GM18870 (cell line): ENCODE results near the gene ARPC4.

Experiments used
- ATAC-seq: cut with Tn5 transposase; IDR thresholded peaks from one replicate; pipeline ENCODE4 v1.9.1; 2021; ENCODE audit warnings: moderate library complexity; ENCODE audit not compliant: unreplicated experiment

ARPC4 gene

DNA sequence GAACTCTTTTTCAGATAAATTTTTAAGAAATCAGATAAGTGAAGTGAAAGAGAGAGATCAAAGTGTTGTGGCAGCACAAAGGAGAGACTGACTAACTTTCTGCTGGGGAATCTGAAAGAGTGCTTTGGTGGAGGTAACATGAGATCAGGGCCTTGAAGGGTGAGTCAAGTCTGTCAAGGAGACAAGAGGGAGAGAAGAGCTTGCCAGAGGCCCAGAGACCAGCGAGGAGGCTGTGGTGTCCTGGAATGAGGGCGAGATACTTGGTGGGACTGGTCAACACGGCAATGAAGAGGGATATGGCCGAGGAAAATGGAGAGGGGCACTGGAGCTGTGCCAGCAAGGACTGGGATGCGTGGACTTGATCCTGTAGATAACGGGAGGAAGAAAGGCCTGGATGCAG lies 5.2 kb upstream of the ARPC4 start:
- no peak for ATAC-seq

GRCh38 chr3:9791127-9791526 lies 1.8 kb upstream of the ARPC4 start:
- ATAC-seq: no peak

DNA sequence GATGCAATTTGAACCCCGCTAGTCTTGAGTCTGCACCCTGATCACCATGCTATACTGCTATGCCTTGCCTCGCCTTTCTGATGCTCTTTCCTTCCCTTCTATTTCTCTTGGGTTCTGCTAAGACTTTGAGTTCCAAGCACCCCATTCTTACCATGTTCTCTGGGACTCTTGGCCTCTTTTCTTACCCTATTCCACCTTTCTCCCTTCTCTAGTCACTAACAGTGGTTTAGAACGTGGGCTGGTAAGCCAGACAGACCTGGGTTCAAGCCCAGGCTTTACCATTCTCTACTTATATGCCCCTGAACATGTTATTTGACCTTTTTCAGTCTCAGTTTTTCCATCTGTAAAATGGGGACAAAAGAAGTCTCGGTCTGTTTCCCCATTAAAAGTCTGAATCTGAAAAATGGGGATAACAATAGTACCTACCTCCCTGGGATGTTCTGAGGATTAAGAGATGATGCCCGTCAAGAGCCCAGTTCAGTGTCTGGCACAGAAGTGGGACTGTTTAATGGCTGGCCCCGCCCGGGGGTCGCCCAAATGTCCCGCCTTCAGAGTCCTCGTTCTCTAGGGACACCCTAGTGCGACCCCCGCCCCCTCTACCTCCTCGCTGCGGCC lies 985 bp upstream of the ARPC4 start:
- peak; percentile 4 for ATAC-seq

GRCh38 chr3:9793161-9793781 lies 389 bp downstream of the ARPC4 start:
- ATAC-seq: no peak

- no peak for ATAC-seq
Measured at GRCh38 chr3:9794400-9794799, 1.5 kb downstream of the ARPC4 start.

- ATAC-seq: no peak
Measured at GRCh38 chr3:9795207-9795606, 2.3 kb downstream of the ARPC4 start.

DNA sequence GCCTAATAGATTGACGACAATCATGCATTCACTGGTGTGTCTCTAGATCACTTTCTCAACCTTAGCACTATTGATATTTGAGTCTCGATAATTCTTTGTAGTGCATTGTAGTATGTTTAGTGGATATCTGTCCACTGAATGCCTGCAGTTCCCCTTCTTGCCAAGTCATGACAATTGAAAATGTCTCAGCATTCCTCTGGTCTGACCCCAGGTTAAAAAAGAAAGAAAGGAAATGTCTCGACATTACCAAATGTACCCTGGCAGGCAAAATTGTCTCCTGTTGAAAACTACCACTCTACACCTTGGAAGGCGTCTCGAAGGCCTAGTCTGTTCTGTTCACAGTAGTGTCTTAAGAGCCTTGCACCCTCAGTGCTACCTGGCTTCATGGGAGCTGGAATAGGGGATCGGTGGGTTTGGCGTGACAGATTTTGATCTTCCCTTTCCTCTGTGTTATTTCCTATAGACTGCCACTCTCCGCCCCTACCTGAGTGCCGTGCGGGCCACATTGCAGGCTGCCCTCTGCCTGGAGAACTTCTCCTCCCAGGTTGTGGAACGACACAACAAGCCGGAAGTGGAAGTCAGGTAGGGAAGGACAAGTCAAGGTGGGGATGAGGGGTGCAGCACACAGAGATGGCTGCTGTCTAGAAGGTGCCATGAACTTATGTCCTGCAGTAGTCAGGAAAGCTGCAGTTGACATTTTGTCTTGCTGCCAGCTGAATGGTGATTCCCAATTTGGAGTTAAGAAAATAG lies 4.5 kb downstream of the ARPC4 start:
- no peak for ATAC-seq

DNA sequence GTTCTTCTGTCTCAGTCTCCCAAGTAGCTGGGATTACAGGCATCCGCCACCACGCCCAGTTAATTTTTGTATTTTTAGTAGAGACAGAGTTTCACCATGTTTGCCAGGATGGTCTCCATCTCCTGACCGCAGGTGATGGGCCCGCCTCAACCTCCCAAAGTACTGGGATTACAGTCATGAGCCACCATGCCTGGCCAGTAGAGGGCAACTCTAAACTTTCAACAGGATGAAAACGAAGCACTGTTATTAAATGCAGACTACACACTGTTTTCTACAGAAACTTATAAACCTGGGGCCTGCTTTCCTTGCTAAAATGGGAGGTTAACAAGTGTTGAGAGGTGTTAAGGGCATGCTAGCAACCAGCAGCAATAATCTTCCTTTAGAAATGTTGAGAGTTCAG lies 7.6 kb downstream of the ARPC4 start:
- ATAC-seq: no peak

- no peak for ATAC-seq
Measured at GRCh38 chr3:9803494-9803893, 10.6 kb downstream of the ARPC4 start.

DNA sequence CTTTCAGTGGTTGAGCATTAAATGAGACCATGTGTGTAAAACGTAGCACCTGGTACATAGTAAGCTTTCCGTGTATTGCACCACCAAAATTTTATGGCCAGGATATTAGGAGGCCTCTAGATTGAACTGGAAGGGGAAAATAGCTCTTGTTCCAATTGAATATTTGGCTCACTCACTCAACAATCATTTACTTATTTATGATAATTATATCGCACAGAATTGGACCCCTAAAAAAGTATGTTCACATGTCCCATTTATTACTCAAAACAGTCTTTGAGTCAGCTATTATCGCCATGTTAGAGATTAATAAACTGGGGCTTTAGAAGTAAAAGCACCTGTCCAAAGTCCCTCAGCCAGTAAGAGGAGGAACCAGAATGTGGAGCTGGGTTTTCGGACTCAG lies 12.1 kb downstream of the ARPC4 start:
- ATAC-seq: no peak

- no peak for ATAC-seq
Measured at GRCh38 chr3:9806137-9806536, 13.3 kb downstream of the ARPC4 start.

GRCh38 chr3:9806688-9807589 lies 14.1 kb downstream of the ARPC4 start:
- no peak for ATAC-seq

DNA sequence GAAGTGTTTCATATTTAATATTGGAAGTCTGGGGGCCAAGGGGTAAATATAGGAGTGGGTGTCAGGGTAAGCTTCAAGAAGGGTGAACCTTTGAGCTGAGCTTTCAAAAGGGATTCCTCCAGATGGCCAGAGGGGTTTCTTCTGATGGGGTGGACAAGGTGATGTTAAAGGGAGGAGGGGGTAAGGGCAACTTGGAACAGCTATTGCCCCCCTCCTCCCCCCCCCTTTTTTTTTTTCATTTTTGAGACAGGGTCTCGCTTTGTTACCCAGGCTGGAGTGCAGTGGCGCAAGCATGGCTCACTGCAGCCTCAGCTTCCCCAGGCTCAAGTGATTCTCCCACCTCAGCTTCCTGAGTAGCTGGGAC lies 15.1 kb downstream of the ARPC4 start:
- ATAC-seq: no peak

DNA sequence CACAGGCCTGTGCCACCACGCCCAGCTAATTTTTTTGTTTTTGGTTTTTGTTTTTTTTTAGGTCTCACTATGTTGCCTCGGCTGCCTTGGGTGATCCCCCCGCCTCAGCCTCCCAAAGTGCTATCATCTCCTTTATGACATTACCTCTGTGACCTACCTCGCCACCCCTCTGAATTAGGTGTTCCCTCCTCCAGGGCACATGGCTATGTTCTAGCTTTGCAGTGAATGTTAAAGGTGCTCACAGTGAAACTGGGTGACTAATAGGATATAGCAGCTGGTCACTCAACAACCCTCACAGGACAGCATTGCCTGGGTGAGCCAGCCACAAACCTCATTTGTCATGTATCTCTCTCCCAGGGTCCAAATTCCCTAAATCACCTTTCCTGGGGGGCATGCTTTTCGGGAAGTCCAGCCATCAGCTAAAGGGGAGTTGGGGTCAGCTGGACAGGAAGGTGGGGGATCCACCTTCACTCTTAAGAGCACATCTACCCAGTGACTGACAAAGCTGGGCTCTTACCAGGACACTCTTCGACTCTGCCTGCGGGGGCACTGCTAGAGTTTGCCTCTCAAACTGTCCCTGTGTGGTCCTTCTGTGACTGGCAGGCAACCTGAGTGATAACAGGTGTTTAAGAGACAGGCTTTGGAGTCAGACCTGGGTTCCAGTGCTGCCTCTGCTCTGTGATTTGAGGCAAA lies 15.6 kb downstream of the ARPC4 start:
- ATAC-seq: no peak

GRCh38 chr3:9809239-9809614 lies 16.3 kb downstream of the ARPC4 start:
- ATAC-seq: no peak

DNA sequence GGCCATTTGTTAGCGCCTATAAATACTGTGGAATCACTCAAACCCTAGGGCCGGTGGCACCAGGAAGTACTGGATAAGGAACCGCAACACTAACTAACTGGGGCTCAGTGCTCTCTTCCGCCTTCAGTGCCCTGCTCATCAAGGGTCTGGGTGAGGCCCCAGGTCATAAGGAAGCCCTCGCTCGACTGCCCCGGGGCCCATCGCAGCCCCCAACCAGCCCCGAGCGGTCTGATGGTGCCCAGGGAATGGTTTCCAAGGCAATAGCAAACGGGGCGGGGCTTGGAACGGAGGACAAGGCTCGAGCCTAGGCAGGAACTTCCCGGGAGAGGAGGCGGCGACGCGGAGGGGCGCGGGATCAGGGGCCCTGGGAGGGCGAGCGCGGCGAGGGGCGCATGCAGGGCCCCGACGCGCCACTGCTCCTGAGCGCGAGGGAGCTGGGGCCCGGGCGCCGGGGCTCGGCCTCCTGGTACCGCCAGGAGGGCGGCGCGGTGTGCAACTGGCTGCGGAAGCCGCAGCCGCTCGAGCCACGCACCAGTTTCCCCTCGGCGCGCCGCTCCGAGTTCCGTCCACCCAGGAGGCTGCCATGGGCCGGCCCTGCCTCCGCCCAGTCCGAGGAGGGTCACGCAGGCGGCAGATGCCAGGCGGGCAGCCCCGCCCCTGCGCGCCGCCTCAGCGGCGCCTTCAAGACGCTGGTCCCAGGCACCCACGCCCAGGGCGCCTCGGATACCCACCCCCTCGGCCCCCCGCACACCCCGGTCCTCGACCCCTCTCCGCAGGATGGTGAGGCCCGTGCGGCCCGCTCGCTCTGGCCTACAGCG lies 16.9 kb downstream of the ARPC4 start, which contains the start of gene TTLL3:
Gene TTLL3, plus strand, starts transcription at position 648 of the 818 bp plus-strand sequence. CDS start 400 bp downstream, outside the sequence.
- no peak for ATAC-seq

DNA sequence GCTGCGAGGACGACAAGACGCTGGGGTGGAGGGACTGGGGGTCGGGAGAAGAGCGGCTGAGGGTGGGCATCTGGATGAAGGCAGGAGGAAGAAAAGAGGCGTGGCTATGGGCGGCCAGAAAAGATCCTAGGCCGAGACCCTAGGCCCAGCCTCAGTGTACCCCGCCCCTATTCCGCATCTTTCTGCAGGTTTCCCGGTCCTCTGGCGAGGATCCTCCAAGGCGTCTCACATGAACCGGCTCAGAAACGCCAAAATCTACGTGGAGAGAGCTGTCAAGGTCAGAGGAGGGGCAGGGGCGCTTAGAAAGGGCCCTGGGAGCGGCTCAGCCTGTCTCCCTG lies 17.5 kb downstream of the ARPC4 start:
- no peak for ATAC-seq

GRCh38 chr3:9810846-9811245 lies 18.0 kb downstream of the ARPC4 start:
- no peak for ATAC-seq

GRCh38 chr3:9812870-9813483 lies 20.1 kb downstream of the ARPC4 start:
- ATAC-seq: no peak

DNA sequence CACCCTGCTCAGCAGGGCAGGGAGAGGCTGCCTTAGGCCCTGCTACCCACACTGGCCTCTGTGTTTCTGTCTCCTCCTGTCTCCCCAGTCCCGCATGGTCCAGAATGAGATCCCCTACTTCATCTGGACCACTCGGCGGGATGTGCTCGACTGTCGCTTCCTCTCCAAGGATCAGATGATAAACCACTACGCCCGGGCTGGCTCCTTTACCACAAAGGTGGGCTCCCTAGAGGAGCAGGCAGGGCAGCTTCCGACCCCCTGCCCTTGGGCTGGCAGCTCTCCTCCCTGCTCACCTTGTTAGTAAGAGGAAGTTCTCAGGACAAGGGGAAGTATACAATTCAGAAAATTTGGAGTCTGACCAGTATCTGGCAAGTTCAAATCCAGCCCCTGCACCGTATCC lies 23.1 kb downstream of the ARPC4 start:
- ATAC-seq: no peak
